MM.1S (cell line): ENCODE data around the gene C16orf89.
A peak's percentile ranks its signal among the peaks of the same experiment; 100 is the strongest.

Experiments used
- DNase-seq: peaks from one replicate; pipeline ENCODE4 v3.0.0-alpha.2; 2015
- H2AFZ ChIP-seq: fragments of 300-600 bp; sonication (generic); 2 replicates; pipeline ENCODE4 v1.6.0; 2016; ENCODE audit warnings: antibody characterized with exemption, low read length
- H3F3A ChIP-seq: fragments of 300-600 bp; sonication (generic); 2 replicates; pipeline ENCODE4 v1.6.1; 2016; ENCODE audit warnings: mild to moderate bottlenecking, antibody characterized with exemption, low read length, moderate library complexity, mixed read lengths; ENCODE audit not compliant: insufficient read depth
- H3K27ac ChIP-seq: fragments of 300-600 bp; sonication (generic); 2 replicates; pipeline ENCODE4 v1.5.1; 2016; ENCODE audit warnings: mild to moderate bottlenecking, low read length
- H3K27me3 ChIP-seq: fragments of 300-600 bp; sonication (generic); replicated peaks from 2 replicates; pipeline ENCODE4 v1.6.0; 2016; ENCODE audit warnings: low read length; ENCODE audit not compliant: insufficient read depth
- H3K36me3 ChIP-seq: fragments of 300-600 bp; sonication (generic); replicated peaks from 2 replicates; pipeline ENCODE4 v1.6.1; 2016; ENCODE audit warnings: mild to moderate bottlenecking, low read length, mixed read lengths; ENCODE audit not compliant: insufficient read depth
- H3K4me1 ChIP-seq: fragments of 300-600 bp; sonication (generic); 2 replicates; pipeline ENCODE4 v1.6.1; 2016; ENCODE audit warnings: low read length, mixed read lengths
- H3K4me2 ChIP-seq: fragments of 300-600 bp; sonication (generic); 2 replicates; pipeline ENCODE4 v1.6.0; 2016; ENCODE audit warnings: low read depth, low read length
- H3K4me3 ChIP-seq: fragments of 300-600 bp; sonication (generic); 2 replicates; pipeline ENCODE4 v1.5.1; 2016; ENCODE audit warnings: low read length, mixed read lengths
- H3K79me2 ChIP-seq: fragments of 300-600 bp; sonication (generic); 2 replicates; pipeline ENCODE4 v1.6.1; 2016; ENCODE audit warnings: mixed run types, low read length, mixed read lengths
- H3K9ac ChIP-seq: fragments of 300-600 bp; sonication (generic); 2 replicates; pipeline ENCODE4 v1.6.1; 2016; ENCODE audit warnings: low read length, mixed read lengths
- H3K9me2 ChIP-seq: fragments of 300-600 bp; sonication (generic); replicated peaks from 2 replicates; pipeline ENCODE4 v1.6.1; 2016; ENCODE audit warnings: mild to moderate bottlenecking, low read length, mixed read lengths; ENCODE audit not compliant: insufficient read depth
- H3K9me3 ChIP-seq: fragments of 300-600 bp; sonication (generic); replicated peaks from 2 replicates; pipeline ENCODE4 v1.6.1; 2016; ENCODE audit warnings: mild to moderate bottlenecking, low read length, mixed read lengths; ENCODE audit not compliant: insufficient read depth
- H4K20me1 ChIP-seq: fragments of 300-600 bp; sonication (generic); 2 replicates; pipeline ENCODE4 v1.6.1; 2016; ENCODE audit warnings: mild to moderate bottlenecking, low read length, moderate library complexity, mixed read lengths; ENCODE audit not compliant: insufficient read depth
- CTCF ChIP-seq: fragments of 300-600 bp; sonication (generic); IDR thresholded peaks from 2 replicates; pipeline ENCODE4 v1.5.1; 2016; ENCODE audit warnings: antibody characterized with exemption, low read length, mixed read lengths
- EZH2 ChIP-seq: fragments of 300-600 bp; sonication (generic); optimal IDR thresholded peaks from 2 replicates; pipeline ENCODE3; 2017; ENCODE audit warnings: low read depth, mild to moderate bottlenecking, antibody characterized with exemption, low read length, mixed read lengths
- EZH2phosphoT487 ChIP-seq: fragments of 300-600 bp; sonication (generic); IDR thresholded peaks from 2 replicates; pipeline ENCODE4 v1.6.1; 2018; ENCODE audit warnings: antibody characterized with exemption, low read length

Gene C16orf89

DNA sequence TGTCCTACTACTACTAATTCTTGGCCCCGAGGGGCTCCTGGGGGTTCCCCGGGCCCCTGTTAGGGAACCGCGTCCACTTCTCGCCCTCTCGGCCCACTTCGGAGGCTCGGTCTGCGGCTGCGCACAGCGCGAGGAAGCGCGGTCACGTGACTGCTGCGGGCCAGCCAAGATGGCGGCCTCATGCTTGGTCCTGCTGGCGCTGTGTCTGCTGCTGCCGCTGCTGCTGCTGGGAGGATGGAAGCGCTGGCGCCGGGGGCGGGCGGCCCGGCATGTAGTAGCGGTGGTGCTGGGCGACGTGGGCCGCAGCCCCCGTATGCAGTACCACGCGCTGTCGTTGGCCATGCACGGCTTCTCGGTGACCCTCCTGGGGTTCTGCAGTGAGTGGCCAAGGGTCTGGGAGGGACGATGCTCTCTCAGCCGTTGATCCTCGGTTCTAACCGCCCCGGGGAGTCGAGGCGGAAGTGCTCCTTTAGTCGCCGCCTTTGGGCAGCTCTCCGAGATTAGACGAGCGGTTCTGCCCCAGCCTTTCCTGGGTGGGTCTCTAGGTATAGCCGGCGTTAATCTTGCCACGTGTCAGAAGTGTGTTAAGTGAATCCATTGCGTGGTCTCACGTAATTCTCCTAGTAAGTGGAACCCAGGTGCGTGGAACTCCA is 6.1 kb upstream of the C16orf89 start, which contains the start of gene ALG1:
Gene ALG1, plus strand, starts transcription at position 163 of the 653 bp plus-strand sequence. Its CDS starts 7 bp downstream, at position 170.
- Histone ChIP-seq H2AFZ (peak within 1 kb of the TSS; percentile 88), H3K36me3 (no peaks in the 10 kb centered on the region), H3K4me2 (peak within 1 kb of the TSS; percentile 73), H3K27ac (peak within 1 kb of the TSS; percentile 68), H3K79me2 (peaks cover 26% of the 10 kb centered on the region), H3K4me1 (peaks cover 14% of the 10 kb centered on the region), H3K9me3 (no peaks in the 10 kb centered on the region), H3K4me3 (peak within 1 kb of the TSS; percentile 91), H3K9me2 (no peaks in the 10 kb centered on the region), H4K20me1 (no peaks in the 10 kb centered on the region), H3F3A (peaks cover 5% of the 10 kb centered on the region), H3K9ac (peak within 1 kb of the TSS; percentile 77), H3K27me3 (peaks cover 9% of the 10 kb centered on the region; the same call in 1 of the 2 replicates)
- TF ChIP-seq CTCF (no peak), EZH2phosphoT487 (no peak), EZH2 (no peak)
- peak; percentile 90 for DNase-seq

GRCh38 chr16:5071341-5071680 is 5.6 kb upstream of the C16orf89 start:
- no peaks in the 10 kb centered on the region for H3K9me2 ChIP-seq
- peaks cover 14% of the 10 kb centered on the region for H3K4me1 ChIP-seq
- peak overlapping the region; percentile 91 for H3K4me3 ChIP-seq
- TF ChIP-seq EZH2 = no peak
- peaks cover 5% of the 10 kb centered on the region for H3F3A ChIP-seq
- no peaks in the 10 kb centered on the region for H3K9me3 ChIP-seq
- H4K20me1 ChIP-seq = no peaks in the 10 kb centered on the region
- H3K36me3 ChIP-seq = no peaks in the 10 kb centered on the region
- H2AFZ ChIP-seq = peak overlapping the region; percentile 88
- peak overlapping the region; percentile 77 for H3K9ac ChIP-seq
- peak overlapping the region; percentile 73 for H3K4me2 ChIP-seq
- peaks cover 14% of the 10 kb centered on the region for H3K27me3 ChIP-seq
- peak overlapping the region; percentile 68; the same call in 1 of the 2 replicates for H3K27ac ChIP-seq
- H3K79me2 ChIP-seq = peaks cover 26% of the 10 kb centered on the region
- no peak for DNase-seq

GRCh38 chr16:5070431-5071186 is 4.9 kb upstream of the C16orf89 start:
- Histone ChIP-seq H3K4me3 (no peak overlapping the region), H3K27ac (no peak overlapping the region), H3F3A (peaks cover 5% of the 10 kb centered on the region), H3K27me3 (peaks cover 21% of the 10 kb centered on the region), H3K9me3 (no peaks in the 10 kb centered on the region), H3K4me2 (peak overlapping the region; percentile 73; the same call in 1 of the 2 replicates), H3K79me2 (peaks cover 26% of the 10 kb centered on the region), H3K9ac (no peak overlapping the region), H3K9me2 (no peaks in the 10 kb centered on the region), H4K20me1 (no peaks in the 10 kb centered on the region), H2AFZ (peak overlapping the region; percentile 88), H3K36me3 (no peaks in the 10 kb centered on the region), H3K4me1 (peaks cover 14% of the 10 kb centered on the region)
- no peak for TF ChIP-seq EZH2
- no peak for TF ChIP-seq EZH2phosphoT487
- TF ChIP-seq CTCF = no peak
- no peak for DNase-seq

GRCh38 chr16:5069854-5070253 is 4.1 kb upstream of the C16orf89 start:
- H2AFZ ChIP-seq = no peak overlapping the region
- peaks cover 5% of the 10 kb centered on the region for H3F3A ChIP-seq
- no peak for TF ChIP-seq EZH2phosphoT487
- no peak for TF ChIP-seq EZH2
- TF ChIP-seq CTCF = no peak
- no peak overlapping the region for H3K27ac ChIP-seq
- H3K9me2 ChIP-seq = no peaks in the 10 kb centered on the region
- H3K4me2 ChIP-seq = no peak overlapping the region
- no peak overlapping the region for H3K9ac ChIP-seq
- no peaks in the 10 kb centered on the region for H3K9me3 ChIP-seq
- H3K4me3 ChIP-seq = no peak overlapping the region
- DNase-seq = no peak
- H3K36me3 ChIP-seq = no peaks in the 10 kb centered on the region
- H4K20me1 ChIP-seq = no peaks in the 10 kb centered on the region
- H3K79me2 ChIP-seq = peaks cover 24% of the 10 kb centered on the region
- peaks cover 29% of the 10 kb centered on the region for H3K27me3 ChIP-seq
- H3K4me1 ChIP-seq = peaks cover 14% of the 10 kb centered on the region
